Astrocyte (in vitro differentiated cells and primary cell): Measurements from ENCODE around the gene TERF2IP. TPM values are rescaled to one million over a fixed set of nuclear protein-coding genes. Genes with fewer than 3 reads are reported as not detected.

Experiments
- DNase-seq: peaks from one replicate; pipeline ENCODE4 v3.0.0-alpha.2; 2010; ENCODE audit warnings: low read depth
- FAIRE-seq: peaks from 2 replicates; lab custom pipeline; 2011; peaks lifted over from hg19 to GRCh38; lab: Jason Lieb, UNC
- H2AFZ ChIP-seq: 2 replicates; pipeline ENCODE4 v1.6.0; 2012; ENCODE audit warnings: low read depth, low read length, inconsistent platforms
- H3K27ac ChIP-seq: 2 replicates; pipeline ENCODE4 v1.5.1; 2011; ENCODE audit warnings: low read depth, low read length, inconsistent platforms
- H3K27me3 ChIP-seq: 2 replicates; pipeline ENCODE4 v1.6.0; 2011; ENCODE audit warnings: low read length, inconsistent platforms; ENCODE audit not compliant: insufficient read depth
- H3K36me3 ChIP-seq: 2 replicates; pipeline ENCODE4 v1.5.1; 2011; ENCODE audit warnings: low read length, inconsistent platforms; ENCODE audit not compliant: insufficient read depth
- H3K4me1 ChIP-seq: 2 replicates; pipeline ENCODE4 v1.5.1; 2011; ENCODE audit warnings: low read length, inconsistent platforms; ENCODE audit not compliant: insufficient read depth
- H3K4me2 ChIP-seq: 2 replicates; pipeline ENCODE4 v1.6.0; 2012; ENCODE audit warnings: low read length, inconsistent platforms
- H3K4me3 ChIP-seq: 2 replicates; pipeline ENCODE4 v1.5.1; 2011; ENCODE audit warnings: low read depth, mild to moderate bottlenecking, low read length, inconsistent platforms; ENCODE audit not compliant: insufficient read depth
- H3K79me2 ChIP-seq: 2 replicates; pipeline ENCODE4 v1.6.0; 2012; ENCODE audit warnings: mild to moderate bottlenecking, low read length, inconsistent platforms; ENCODE audit not compliant: insufficient read depth
- H3K9ac ChIP-seq: 2 replicates; pipeline ENCODE4 v1.6.0; 2012; ENCODE audit warnings: mild to moderate bottlenecking, low read length, inconsistent platforms
- H3K9me3 ChIP-seq: 2 replicates; pipeline ENCODE4 v1.5.1; 2012; ENCODE audit warnings: low read depth, mild to moderate bottlenecking, low read length, inconsistent platforms; ENCODE audit not compliant: insufficient read depth
- H4K20me1 ChIP-seq: 2 replicates; pipeline ENCODE4 v1.6.0; 2012; ENCODE audit warnings: low read length, inconsistent platforms; ENCODE audit not compliant: insufficient read depth
- H3K27ac Mint-ChIP-seq: one replicate; pipeline ENCODE4 v1.8.0; 2021; ENCODE audit warnings: mild to moderate bottlenecking, mixed read lengths; ENCODE audit not compliant: unreplicated experiment
- H3K27me3 Mint-ChIP-seq: one replicate; pipeline ENCODE4 v1.8.0; 2021; ENCODE audit warnings: low read depth, mixed read lengths; ENCODE audit not compliant: unreplicated experiment
- H3K36me3 Mint-ChIP-seq: one replicate; pipeline ENCODE4 v1.8.0; 2021; ENCODE audit warnings: low read depth, mixed read lengths; ENCODE audit not compliant: unreplicated experiment
- H3K4me1 Mint-ChIP-seq: one replicate; pipeline ENCODE4 v1.8.0; 2021; ENCODE audit warnings: low read depth, mixed read lengths; ENCODE audit not compliant: unreplicated experiment
- H3K4me3 Mint-ChIP-seq: one replicate; pipeline ENCODE4 v1.8.0; 2021; ENCODE audit warnings: mild to moderate bottlenecking, moderate library complexity, mixed read lengths; ENCODE audit not compliant: unreplicated experiment
- H3K9me3 Mint-ChIP-seq: one replicate; pipeline ENCODE4 v1.8.0; 2021; ENCODE audit warnings: mild to moderate bottlenecking, mixed read lengths; ENCODE audit not compliant: unreplicated experiment
- CTCF ChIP-seq: IDR thresholded peaks from 2 replicates; pipeline ENCODE4 v1.5.1; 2011; ENCODE audit warnings: low read depth, mild to moderate bottlenecking, inconsistent platforms, low read length, moderate library complexity; ENCODE audit not compliant: insufficient read depth
- EZH2 ChIP-seq: IDR thresholded peaks from 2 replicates; pipeline ENCODE4 v1.6.1; 2012; ENCODE audit warnings: mild to moderate bottlenecking, low read length, inconsistent platforms; ENCODE audit not compliant: insufficient read depth
- total RNA-seq: library from RNA; stranded (reverse); gene quantifications from 2 replicates; pipeline ENCODE4 v1.2.1, GENCODE V29; 2021

Gene TERF2IP
- total RNA-seq, 1 donor from 2014 or later: 57.4 TPM

- H3K27me3 ChIP-seq: no peaks in the 10 kb centered on the region
- no peak for FAIRE-seq
- H3K36me3 Mint-ChIP-seq: peaks cover 2% of the 10 kb centered on the region
These were observed 19.9 kb downstream of the TERF2IP start for GRCh38 chr16:75667503-75667902.

GRCh38 chr16:75676909-75677308, 29.3 kb downstream of the TERF2IP start, which contains the start of gene CPHXL2:
CPHXL2 (minus strand) TSS chr16:75677009; CDS start chr16:75676999, 10 bp downstream.
- FAIRE-seq: no peak
- Histone ChIP-seq H2AFZ (no peak within 1 kb of the TSS), H3K36me3 (no peaks in the 10 kb centered on the region), H3K27ac (no peak within 1 kb of the TSS), H3K4me3 (no peak within 1 kb of the TSS), H4K20me1 (no peaks in the 10 kb centered on the region), H3K27me3 (no peaks in the 10 kb centered on the region), H3K9ac (no peak within 1 kb of the TSS), H3K4me2 (no peak within 1 kb of the TSS), H3K79me2 (no peaks in the 10 kb centered on the region), H3K4me1 (no peaks in the 10 kb centered on the region), H3K9me3 (no peaks in the 10 kb centered on the region)
- DNase-seq: no peak
- Mint-ChIP-seq H3K27ac (no peak within 1 kb of the TSS), H3K27me3 (no peaks in the 10 kb centered on the region), H3K9me3 (no peaks in the 10 kb centered on the region), H3K4me3 (no peak within 1 kb of the TSS), H3K4me1 (no peaks in the 10 kb centered on the region), H3K36me3 (no peaks in the 10 kb centered on the region)
- no peak for TF ChIP-seq CTCF
- TF ChIP-seq EZH2: no peak

More at GRCh38 chr16:75667503-75667902, 19.9 kb downstream of the TERF2IP start:
- no peak overlapping the region for H3K27ac ChIP-seq
- H3K4me3 ChIP-seq: no peak overlapping the region
- H3K9me3 Mint-ChIP-seq: no peaks in the 10 kb centered on the region
- no peak for TF ChIP-seq EZH2
- no peak for TF ChIP-seq CTCF
- no peak overlapping the region for H3K4me2 ChIP-seq
- H3K9me3 ChIP-seq: no peaks in the 10 kb centered on the region
- H2AFZ ChIP-seq: no peak overlapping the region
- H4K20me1 ChIP-seq: no peaks in the 10 kb centered on the region
- H3K4me3 Mint-ChIP-seq: no peak overlapping the region
- no peaks in the 10 kb centered on the region for H3K4me1 Mint-ChIP-seq
- no peak for DNase-seq
- no peak overlapping the region for H3K27ac Mint-ChIP-seq
- no peak overlapping the region for H3K9ac ChIP-seq
- H3K27me3 Mint-ChIP-seq: no peaks in the 10 kb centered on the region
- no peaks in the 10 kb centered on the region for H3K36me3 ChIP-seq
- no peaks in the 10 kb centered on the region for H3K79me2 ChIP-seq
- no peaks in the 10 kb centered on the region for H3K4me1 ChIP-seq

- H3K9ac ChIP-seq: no peak overlapping the region
- Mint-ChIP-seq H3K4me1 (no peaks in the 10 kb centered on the region), H3K9me3 (peaks cover 17% of the 10 kb centered on the region), H3K36me3 (no peaks in the 10 kb centered on the region), H3K27me3 (no peaks in the 10 kb centered on the region), H3K4me3 (no peak overlapping the region), H3K27ac (no peak overlapping the region)
- no peaks in the 10 kb centered on the region for H3K4me1 ChIP-seq
- DNase-seq (no peak), FAIRE-seq (no peak)
- H3K36me3 ChIP-seq: no peaks in the 10 kb centered on the region
- no peaks in the 10 kb centered on the region for H3K79me2 ChIP-seq
- H2AFZ ChIP-seq: no peak overlapping the region
- TF ChIP-seq CTCF (no peak), EZH2 (no peak)
- H4K20me1 ChIP-seq: no peaks in the 10 kb centered on the region
- H3K9me3 ChIP-seq: peaks cover 4% of the 10 kb centered on the region
- H3K4me3 ChIP-seq: no peak overlapping the region
- H3K4me2 ChIP-seq: no peak overlapping the region
- H3K27ac ChIP-seq: no peak overlapping the region
- H3K27me3 ChIP-seq: no peaks in the 10 kb centered on the region
These were observed 31.8 kb downstream of the TERF2IP start for GRCh38 chr16:75679366-75679765.
